NCI-H69 (cell line): ENCODE data around the gene ZNF407.
"Not testable (repeated sequence)": the region's sequence is repeated elsewhere in the genome, so short reads cannot be mapped to it uniquely, and the experiment has no call there.

Experiments used
- DNase-seq: peaks from one replicate; lab custom pipeline; 2025; lab: John Stamatoyannopoulos, UW

The ZNF407 gene

DNA sequence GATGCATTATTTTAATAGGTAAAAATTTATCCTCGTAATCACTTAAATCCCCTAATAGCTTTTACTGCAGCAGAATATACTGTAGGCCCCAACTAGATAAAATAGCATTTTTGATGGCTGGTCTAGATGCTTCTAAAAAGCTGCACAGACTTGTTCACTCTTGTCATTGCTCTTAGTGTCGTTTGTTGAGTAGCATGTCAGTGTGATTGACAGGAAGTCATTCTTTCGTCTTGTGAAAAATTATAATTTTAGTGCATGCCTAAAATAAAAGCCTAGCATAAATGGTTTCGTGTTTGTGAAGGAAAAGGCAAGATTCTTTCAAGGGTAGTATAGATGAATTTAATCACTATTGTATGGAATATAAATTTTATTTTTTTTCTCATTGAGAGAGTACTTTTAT lies 336.3 kb downstream of the ZNF407 start:
- no peak for DNase-seq

DNA sequence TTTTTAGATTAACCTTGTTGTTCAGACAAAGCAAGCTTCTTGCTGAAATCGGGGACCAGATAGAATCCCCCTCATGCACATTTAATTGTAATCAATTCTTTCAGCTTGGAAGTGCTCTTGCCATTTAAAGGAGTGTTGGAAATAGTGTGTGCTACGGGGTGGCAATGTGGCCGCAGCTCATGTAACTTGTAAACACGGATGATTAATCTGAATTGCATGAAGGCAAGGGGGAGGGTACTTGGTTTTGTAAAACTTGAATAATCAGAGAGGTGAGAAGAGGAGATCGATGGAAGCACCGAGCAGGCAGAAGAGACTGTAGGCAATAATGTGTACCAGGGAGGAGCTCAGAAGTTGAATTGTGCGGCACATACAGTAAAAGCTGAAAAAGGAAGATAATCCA lies 337.8 kb downstream of the ZNF407 start:
- DNase-seq = no peak

DNA sequence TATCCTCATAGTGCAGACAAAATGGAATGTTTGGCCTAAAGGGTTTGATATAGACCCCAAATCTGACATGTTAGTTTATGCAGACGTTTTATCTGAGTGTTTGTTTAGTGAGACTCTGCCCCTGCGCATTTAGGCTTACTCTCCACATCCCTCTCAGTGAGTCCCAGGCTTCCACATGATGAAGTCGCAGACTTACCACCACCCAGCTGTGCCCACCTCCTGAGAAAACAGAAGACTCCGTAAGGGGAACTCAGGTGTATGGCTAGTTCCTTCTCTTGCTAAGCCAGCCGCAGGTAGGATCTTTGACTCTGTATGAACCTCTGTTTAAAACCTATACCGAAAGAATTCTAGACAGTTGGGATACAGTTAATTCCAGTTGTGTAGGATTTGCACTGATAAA lies 338.7 kb downstream of the ZNF407 start:
- DNase-seq = no peak

DNA sequence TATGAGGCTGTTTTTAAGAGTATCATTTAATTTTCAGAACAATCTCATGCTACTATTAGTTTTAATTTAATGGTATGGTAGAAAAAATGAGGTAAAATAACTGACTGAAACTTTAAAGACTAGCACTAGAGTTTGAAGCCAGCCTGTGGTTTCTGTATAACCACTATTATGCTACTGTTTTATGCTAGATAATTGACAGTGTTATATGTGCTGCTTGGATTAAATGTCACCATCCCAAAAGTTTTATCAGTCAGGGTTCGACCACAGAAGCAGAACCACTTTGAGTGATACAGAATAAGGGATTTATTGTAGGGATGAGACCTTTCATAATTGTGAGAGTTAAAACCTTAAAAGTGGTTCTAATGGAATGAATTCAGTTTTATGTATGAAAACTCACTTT lies 339.6 kb downstream of the ZNF407 start:
- no peak for DNase-seq

GRCh38 chr18:74940856-74941255 lies 343.2 kb downstream of the ZNF407 start:
- DNase-seq = no peak

DNA sequence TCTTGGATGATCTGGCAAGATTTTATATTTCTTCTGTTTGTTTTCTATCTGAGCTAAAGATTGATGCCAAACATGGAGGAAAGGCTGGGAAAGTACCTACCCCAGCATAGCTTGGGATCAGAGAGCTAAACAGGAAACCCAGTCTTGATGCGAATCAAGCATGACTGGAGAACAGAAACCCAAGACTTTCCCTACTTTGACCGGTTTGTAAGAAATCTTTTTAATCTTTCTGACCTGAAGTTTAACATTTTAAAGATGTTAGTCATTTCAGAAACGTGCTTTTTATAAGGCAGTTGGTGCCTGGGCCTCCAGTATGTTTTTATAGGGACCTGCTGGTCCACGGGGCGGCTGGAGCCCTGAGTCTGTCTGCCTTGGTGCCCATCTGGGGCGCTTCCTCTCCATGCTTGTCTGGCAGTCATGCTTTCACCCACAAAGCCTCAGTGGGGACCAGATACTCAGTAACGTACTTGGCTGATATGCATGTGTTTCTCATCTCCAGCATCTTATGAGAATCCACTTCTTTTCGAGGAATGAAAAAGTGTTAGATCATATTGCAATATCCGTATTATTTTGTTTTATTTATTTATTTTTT lies 344.7 kb downstream of the ZNF407 start:
- DNase-seq = no peak

DNA sequence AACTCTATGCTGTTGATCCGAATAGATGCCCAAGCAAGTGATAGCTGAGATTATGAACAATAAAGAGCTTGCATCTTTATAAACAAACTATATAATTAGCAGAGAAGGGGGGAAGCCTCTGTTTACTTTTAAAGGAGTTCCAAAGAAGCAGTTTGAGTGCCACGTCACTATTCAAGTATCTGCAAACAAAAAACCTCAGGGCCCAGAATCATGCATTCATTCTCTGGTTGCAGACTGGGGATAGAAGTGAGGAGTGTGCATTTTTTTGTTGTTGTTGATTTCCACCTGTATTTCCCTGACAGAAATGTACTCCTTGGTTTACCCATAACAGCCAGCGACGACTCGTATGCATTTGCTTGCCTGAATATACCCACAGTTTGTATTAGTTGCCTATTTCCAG lies 347.0 kb downstream of the ZNF407 start:
- DNase-seq = peak; percentile 55

GRCh38 chr18:74945774-74946545 lies 348.3 kb downstream of the ZNF407 start:
- no peak for DNase-seq

DNA sequence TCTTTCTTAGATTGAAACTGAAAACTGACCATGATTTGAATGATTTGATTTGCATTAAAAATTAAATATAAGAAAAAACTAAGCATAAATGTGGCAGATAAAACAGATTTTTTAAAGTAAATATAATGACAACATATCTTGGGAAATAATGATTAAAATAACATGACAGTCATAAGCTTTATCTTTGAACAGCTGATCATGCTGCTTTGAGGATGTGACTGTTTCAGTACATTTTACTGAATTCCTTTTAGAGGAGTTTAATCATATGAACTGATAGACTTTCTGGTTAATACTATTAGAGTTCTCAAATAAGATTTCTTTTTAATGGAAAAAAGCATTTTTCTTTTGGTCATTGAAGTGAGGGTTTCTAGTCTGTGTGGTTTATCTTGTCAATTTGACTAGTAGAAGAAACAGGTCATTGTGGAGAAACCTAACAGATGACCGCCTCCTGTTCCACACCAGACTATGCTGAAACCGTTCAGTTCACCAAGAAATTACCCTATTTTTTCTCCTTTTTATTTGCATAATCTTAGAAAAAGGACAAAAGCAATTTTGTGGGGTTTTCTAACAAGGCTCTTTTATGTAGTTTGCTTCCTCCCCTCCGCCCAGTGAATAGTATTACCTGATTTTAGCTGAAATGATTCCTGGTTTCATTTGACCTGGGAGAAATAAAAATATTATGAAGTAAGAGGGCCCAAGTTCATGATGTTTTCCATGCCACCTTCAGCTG lies 349.1 kb downstream of the ZNF407 start:
- DNase-seq = no peak

DNA sequence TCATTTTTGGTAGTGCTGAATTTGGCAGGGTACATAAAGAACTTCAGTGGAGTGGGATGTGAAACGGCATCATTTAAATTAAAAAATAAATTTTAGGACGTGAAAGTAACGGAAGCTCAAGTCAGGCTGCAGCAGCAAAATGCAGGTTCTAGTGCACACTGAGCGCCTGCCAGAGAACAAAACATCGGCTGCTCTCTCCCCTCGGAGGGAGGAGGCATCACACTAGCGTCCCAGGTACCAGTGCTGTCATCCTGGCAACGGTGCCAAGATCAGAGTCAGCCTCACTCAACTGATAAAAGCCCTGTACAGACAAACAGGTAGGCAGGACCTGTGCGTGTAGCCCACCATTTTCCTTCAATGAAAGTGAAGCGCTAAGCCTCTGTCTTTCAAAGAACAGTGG lies 349.7 kb downstream of the ZNF407 start:
- DNase-seq = no peak

DNA sequence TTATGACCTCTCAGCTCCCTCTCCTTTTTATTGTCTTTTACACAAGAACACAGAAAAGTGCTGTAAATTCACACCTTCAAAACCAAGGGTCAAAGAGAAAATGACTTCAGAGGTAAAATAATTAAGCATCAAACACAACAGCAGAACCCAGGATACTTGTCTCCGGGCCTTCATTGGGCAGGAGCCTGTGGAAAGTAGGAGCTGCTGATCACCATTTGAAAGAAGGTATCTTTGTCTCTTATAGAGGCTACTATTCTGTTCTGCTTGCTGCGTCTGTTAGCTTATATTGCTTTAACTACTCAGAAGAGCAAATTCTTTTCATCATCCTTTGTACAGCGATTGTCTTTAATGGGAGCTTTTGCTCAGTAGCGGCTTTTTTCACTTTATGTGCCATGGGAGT lies 350.2 kb downstream of the ZNF407 start:
- no peak for DNase-seq

DNA sequence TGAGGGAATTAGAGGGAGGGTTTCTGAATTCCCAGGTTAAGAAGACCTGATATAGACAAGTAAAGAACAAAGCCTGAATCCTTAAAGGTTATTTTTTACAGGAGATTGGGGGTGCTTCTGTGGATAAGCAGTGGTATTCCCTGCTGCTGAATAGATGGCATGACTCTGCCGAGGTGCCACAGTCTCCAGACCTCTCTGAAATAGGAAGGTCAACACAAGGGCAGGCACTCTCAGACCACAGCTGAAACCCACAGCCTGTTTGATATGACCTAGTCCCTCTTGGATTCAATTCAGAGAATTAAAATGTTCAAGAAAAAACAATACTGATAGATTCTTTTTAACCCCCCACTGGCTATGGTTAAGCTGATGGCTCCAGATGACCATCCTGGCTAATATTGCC lies 351.9 kb downstream of the ZNF407 start:
- DNase-seq = no peak

DNA sequence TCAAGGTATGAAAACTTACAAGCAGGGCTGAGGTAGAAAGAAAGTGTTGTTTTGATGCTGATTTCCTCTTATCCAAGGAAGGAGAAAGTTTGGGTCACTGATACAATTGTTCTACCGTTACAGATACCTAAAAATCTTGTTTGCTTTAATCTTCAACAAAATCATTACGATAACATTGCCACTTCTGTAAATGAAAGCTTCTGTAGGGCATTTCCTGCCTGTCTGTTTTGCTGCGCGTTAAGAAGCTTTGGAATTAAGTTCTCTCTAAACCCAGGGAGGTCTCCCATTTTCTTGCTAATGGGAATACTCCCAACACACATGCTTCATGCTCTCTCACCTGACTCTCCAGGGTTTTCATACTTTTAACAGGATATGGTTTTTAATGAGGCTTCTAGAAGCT lies 352.8 kb downstream of the ZNF407 start:
- peak; percentile 43 for DNase-seq

DNA sequence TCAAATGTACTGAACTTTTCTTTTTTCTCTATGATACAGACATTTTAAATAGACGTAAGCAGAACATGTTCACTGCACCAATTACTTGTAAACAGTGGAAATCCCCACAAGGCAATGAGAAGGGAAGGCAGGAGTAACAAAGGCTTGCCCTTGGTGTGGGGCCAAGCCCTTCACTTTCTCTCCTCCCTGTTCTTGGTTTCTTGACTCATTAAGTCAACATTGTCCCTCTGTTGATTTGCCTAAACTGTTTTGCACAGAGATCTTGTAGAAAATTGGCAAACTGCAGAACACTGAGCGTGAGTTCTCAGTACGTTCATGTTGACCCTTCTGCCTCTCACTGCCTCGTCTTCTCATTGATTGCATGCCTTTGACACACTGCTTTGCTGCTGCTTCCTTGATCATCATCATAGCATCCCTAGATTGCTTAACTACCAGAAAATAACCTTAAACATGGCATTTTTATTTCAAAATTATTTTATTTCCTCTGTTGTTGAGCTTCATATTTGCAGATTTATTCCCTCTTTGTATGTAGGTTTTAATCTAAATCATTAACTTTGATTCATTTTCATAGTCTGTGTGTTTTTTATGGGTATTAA lies 353.6 kb downstream of the ZNF407 start:
- DNase-seq = peak; percentile 72

GRCh38 chr18:74957588-74958224 lies 360.0 kb downstream of the ZNF407 start:
- peak; percentile 80 for DNase-seq

DNA sequence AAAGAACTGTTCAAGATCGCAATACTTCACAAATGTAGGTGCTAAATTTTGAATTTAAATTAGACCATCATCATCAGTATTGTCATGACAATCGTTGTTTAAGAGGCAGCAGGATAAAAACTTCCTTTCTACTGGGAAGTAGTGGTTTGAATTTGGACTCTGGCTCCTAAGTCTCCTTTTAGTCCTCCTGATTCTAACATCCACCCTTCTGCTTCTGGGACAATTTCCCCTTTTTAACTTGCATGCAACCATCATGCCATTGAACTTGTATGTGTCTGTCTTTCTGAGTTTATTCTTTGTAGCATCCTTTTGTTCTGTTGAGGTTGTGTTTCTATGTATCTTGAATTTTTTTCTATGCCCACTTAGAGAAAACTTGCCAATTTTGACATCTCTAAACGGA lies 361.5 kb downstream of the ZNF407 start:
- no peak for DNase-seq

DNA sequence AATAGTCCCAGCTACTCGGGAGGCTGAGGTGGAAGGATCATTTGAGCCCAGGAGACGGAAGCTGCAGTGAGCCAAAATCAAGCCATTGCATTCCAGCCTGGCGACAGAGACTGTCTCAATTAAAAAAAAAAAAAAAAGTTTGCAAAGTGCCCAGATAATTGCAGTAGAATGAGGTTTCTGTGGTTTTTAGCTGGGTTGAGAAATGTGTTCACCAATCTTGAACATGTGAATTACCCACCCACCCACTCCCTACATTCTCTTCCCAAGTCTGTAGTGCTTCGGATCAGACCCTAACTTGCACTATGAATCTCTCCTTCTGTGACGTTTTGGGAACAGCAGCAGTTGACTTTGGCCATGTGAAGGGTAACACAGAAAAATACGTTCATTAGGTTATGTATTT lies 363.9 kb downstream of the ZNF407 start:
- no peak for DNase-seq

DNA sequence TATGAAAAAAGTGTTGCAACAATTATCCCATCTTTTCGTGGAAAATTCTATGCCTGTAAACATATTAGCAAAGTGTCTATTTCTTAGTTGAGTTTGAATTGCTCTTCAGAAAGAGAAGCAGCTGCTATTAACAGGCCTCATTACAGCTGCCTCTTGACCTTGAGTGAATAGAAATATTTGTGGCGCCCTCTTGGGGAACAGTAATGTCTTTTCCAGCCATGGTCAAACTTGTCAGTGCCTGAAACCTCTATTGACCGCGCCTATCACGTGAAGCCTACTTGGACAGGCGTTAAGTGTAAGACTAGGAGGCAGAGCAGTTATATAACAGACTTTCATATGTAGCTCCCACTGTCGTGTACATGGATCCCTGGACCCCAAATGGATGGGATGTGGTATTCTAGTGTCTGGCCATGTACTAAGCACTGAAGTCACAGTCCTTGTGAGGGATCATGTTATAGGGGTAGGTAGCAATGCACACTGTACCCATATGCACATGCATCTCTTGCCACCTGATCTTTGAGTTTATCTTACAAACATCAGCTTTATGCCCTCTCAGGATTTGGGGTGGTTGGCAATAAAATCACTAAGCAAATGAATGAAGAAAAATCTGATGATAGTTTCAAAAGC lies 366.3 kb downstream of the ZNF407 start:
- peak; percentile 93 for DNase-seq

DNA sequence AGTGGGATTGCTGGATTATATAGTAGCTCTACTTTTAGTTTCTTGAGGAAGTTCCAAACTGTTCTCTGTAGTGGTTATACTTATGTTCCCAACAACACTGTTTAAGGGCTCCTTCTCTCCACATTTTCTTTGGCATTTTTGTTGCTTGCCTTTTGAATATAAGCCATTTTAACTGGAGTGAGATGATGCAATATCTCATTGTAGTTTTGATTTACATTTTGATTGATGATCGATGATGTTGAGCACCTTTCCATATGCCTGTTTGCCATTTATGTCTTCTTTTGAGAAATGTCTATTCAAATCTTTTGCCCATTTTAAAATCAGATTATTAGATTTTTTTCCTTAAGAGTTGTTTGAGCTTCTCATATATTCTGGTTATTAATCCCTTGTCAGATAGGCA lies 368.0 kb downstream of the ZNF407 start:
- DNase-seq = no peak

GRCh38 chr18:74967438-74967837 lies 369.8 kb downstream of the ZNF407 start:
- DNase-seq = no peak

DNA sequence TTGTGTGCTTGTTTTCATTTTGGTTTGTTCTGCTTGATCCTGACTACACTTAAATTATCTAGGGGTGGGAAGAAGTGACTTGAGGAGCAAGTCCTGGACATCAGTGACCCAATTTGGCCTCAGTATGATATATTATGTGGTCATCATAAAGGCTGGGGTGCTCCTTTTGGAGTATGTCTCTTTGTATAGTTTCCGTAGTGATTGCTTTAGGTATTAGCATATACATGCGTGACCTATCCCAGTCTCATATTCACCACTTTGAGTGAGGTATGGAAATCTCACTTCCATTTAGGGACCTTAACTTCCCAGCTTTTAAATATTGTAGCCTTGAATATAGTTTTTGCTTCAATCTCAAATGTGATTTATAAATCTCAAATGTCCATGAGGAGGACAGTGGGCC lies 370.3 kb downstream of the ZNF407 start:
- DNase-seq = no peak

GRCh38 chr18:74971358-74971757 lies 373.7 kb downstream of the ZNF407 start:
- not testable (repeated sequence) for DNase-seq
